IMR-90 (cell line): ENCODE measurements around the gene YBX2. TPM values are rescaled to one million over a fixed set of nuclear protein-coding genes. Genes with fewer than 3 reads are reported as not detected.

Experiments
- ATAC-seq: fragments of 200-7000 bp; cut with Tn5 transposase; 2 replicates; pipeline ENCODE4 v1.9.1; 2020; ENCODE audit warnings: low read depth, mild to moderate bottlenecking, moderate library complexity
- BruUV-seq: library from RNA; stranded (reverse); fragments of 400-500 nt; replicated peaks from 2 replicates; lab custom pipeline; 2021; lab: Mats Ljungman, UMichigan
- CTCF ChIA-PET: fragments of 300-600 bp; formaldehyde crosslinking; extraction: SDS; loops from one replicate; lab custom pipeline; 2021; ENCODE audit warnings: antibody characterized with exemption; lab: Yijun Ruan, JAX
- POLR2A ChIA-PET: fragments of 300-600 bp; sonication (Branson Sonifier 250); formaldehyde crosslinking; loops from one replicate; lab custom pipeline; 2022; ENCODE audit warnings: antibody characterized with exemption; ENCODE audit not compliant: unreplicated experiment; lab: Charles Lee
- DNase-seq: peaks from one replicate; pipeline ENCODE4 v3.0.0; 2013
- H2AFZ ChIP-seq: replicated peaks from 2 replicates; pipeline ENCODE3; 2013; ENCODE audit warnings: low read length, mild to moderate bottlenecking; ENCODE audit not compliant: poor library complexity
- H2AK5ac ChIP-seq: 2 replicates; pipeline ENCODE4 v1.6.1; 2013; ENCODE audit warnings: low read depth, low read length, inconsistent platforms
- H2AK9ac ChIP-seq: replicated peaks from 2 replicates; pipeline ENCODE3; 2013; ENCODE audit warnings: mild to moderate bottlenecking, low read depth, low read length, moderate library complexity; ENCODE audit not compliant: poor library complexity
- H2BK120ac ChIP-seq: 2 replicates; pipeline ENCODE4 v1.6.1; 2013; ENCODE audit warnings: low read depth, low read length, inconsistent platforms
- H2BK15ac ChIP-seq: 3 replicates; pipeline ENCODE4 v1.6.1; 2013; ENCODE audit warnings: low read depth, low read length, inconsistent platforms
- H2BK20ac ChIP-seq: 2 replicates; pipeline ENCODE4 v1.6.1; 2013; ENCODE audit warnings: low read depth, mild to moderate bottlenecking, inconsistent platforms, low read length, moderate library complexity
- H2BK5ac ChIP-seq: 2 replicates; pipeline ENCODE4 v1.6.1; 2013; ENCODE audit warnings: mild to moderate bottlenecking, low read depth, low read length, inconsistent platforms; ENCODE audit not compliant: poor library complexity, severe bottlenecking
- H3K14ac ChIP-seq: replicated peaks from 2 replicates; pipeline ENCODE4 v1.6.1; 2013; ENCODE audit warnings: low read depth, low read length, inconsistent platforms
- H3K18ac ChIP-seq: 2 replicates; pipeline ENCODE4 v1.6.1; 2013; ENCODE audit warnings: low read depth, low read length, control low read depth
- H3K23ac ChIP-seq: 2 replicates; pipeline ENCODE4 v1.6.1; 2013; ENCODE audit warnings: low read depth, low read length, inconsistent platforms
- H3K27ac ChIP-seq: 2 replicates; pipeline ENCODE4 v1.5.1; 2013; ENCODE audit warnings: mild to moderate bottlenecking, control low read depth, low read length; ENCODE audit not compliant: insufficient read depth
- H3K27me3 ChIP-seq: 2 replicates; pipeline ENCODE4 v1.6.1; 2013; ENCODE audit warnings: low read length; ENCODE audit not compliant: control insufficient read depth, insufficient read depth
- H3K36me3 ChIP-seq: 2 replicates; pipeline ENCODE4 v1.6.1; 2013; ENCODE audit warnings: low read length, mixed read lengths; ENCODE audit not compliant: control insufficient read depth, insufficient read depth
- H3K4ac ChIP-seq: 2 replicates; pipeline ENCODE4 v1.6.1; 2013; ENCODE audit warnings: low read depth, low read length, inconsistent platforms
- H3K4me1 ChIP-seq: 2 replicates; pipeline ENCODE4 v1.6.1; 2013; ENCODE audit warnings: low read length, mixed read lengths; ENCODE audit not compliant: control insufficient read depth, insufficient read depth
- H3K4me2 ChIP-seq: 2 replicates; pipeline ENCODE4 v1.6.1; 2013; ENCODE audit warnings: low read depth, mild to moderate bottlenecking, control low read depth, low read length, moderate library complexity
- H3K4me3 ChIP-seq: 2 replicates; pipeline ENCODE4 v1.5.1; 2013; ENCODE audit warnings: low read depth, mild to moderate bottlenecking, control low read depth, low read length, moderate library complexity; ENCODE audit not compliant: insufficient read depth
- H3K56ac ChIP-seq: 2 replicates; pipeline ENCODE4 v1.6.1; 2013; ENCODE audit warnings: low read length, inconsistent platforms; ENCODE audit not compliant: insufficient read depth; ENCODE audit errors: extremely low read depth
- H3K79me1 ChIP-seq, 2 experiments: 2 replicates each; pipeline ENCODE4 v1.6.1; 2013; ENCODE audit warnings: low read length in 2 of 2, inconsistent platforms in 1 of 2, low read depth in 1 of 2
- H3K9ac ChIP-seq: 2 replicates; pipeline ENCODE4 v1.6.1; 2013; ENCODE audit warnings: low read depth, low read length, control low read depth
- H3K9me1 ChIP-seq: 2 replicates; pipeline ENCODE4 v1.6.1; 2013; ENCODE audit warnings: low read length, inconsistent platforms; ENCODE audit not compliant: insufficient read depth
- H3K9me3 ChIP-seq: 2 replicates; pipeline ENCODE4 v1.6.1; 2013; ENCODE audit warnings: low read length; ENCODE audit not compliant: control insufficient read depth, insufficient read depth
- H4K20me1 ChIP-seq: 2 replicates; pipeline ENCODE4 v1.6.1; 2013; ENCODE audit warnings: low read length, inconsistent platforms; ENCODE audit not compliant: insufficient read depth
- H4K5ac ChIP-seq: 2 replicates; pipeline ENCODE4 v1.6.1; 2013; ENCODE audit warnings: mild to moderate bottlenecking, low read depth, low read length, control low read depth
- H4K8ac ChIP-seq, 2 experiments: 2 replicates each; pipeline ENCODE4 v1.6.1; 2013; ENCODE audit warnings: low read depth in 2 of 2, low read length in 2 of 2, control low read depth in 1 of 2, inconsistent platforms in 1 of 2
- H4K91ac ChIP-seq: 2 replicates; pipeline ENCODE4 v1.6.1; 2013; ENCODE audit warnings: low read depth, low read length, inconsistent platforms; ENCODE audit not compliant: insufficient read depth
- CTCF ChIP-seq: conservative IDR thresholded peaks from 2 replicates; pipeline ENCODE4 v1.5.1; 2012; ENCODE audit warnings: mild to moderate bottlenecking, low read depth, low read length, improper control_type of control experiment
- POLR2A ChIP-seq: IDR thresholded peaks from 2 replicates; pipeline ENCODE4 v1.6.1; 2012; ENCODE audit warnings: mild to moderate bottlenecking, low read depth, low read length
- WGBS, 2 experiments: methylation state at CpG; one replicate each; pipeline versions ENCODE4 v1.1.5 to v1.1.7; 2013; ENCODE audit warnings: missing lambda C conversion rate in 2 of 2; ENCODE audit not compliant: insufficient read length in 1 of 2; ENCODE audit errors: extremely low coverage in 2 of 2; 5-methylcytosine and 5-hydroxymethylcytosine counted together
- dilution Hi-C: fragments of 300-500 bp; cut with HindIII; formaldehyde crosslinking; loops from one replicate; pipeline ENCODE4 v1.14.3; 2018; ENCODE audit warnings: low sequenced_read_pairs; ENCODE audit not compliant: unreplicated experiment
- in situ Hi-C: fragments of 300-500 bp; cut with MboI; formaldehyde crosslinking; loops from 3 replicates; pipeline ENCODE4 v1.14.3; 2019; ENCODE audit warnings: low sequenced_read_pairs, inconsistent platforms, mixed read lengths
- intact Hi-C: fragments of 100-400 bp; cut with micrococcal nuclease; formaldehyde crosslinking; loops from 2 replicates; pipeline ENCODE4 v1.10.0; 2022
- polyA plus RNA-seq, 3 experiments: library from polyadenylated mRNA; depleted of rRNA; stranded (reverse); fragments of >200 nt; gene quantifications; 2 replicates each; pipeline ENCODE4 v1.2.3, GENCODE V29; 2012; ENCODE audit warnings: low replicate concordance in 1 of 3
- total RNA-seq: library from RNA; depleted of rRNA; stranded (reverse); fragments of >200 nt; gene quantifications from 2 replicates; pipeline ENCODE4 v1.2.3, GENCODE V29; 2012
- TF ChIP-seq, protein P1 (sequence below): fragments of 150-350 bp; IDR thresholded peaks from 2 replicates; pipeline ENCODE4 v1.6.1; 2017; ENCODE audit warnings: mild to moderate bottlenecking, antibody characterized with exemption, low read length, low read depth

Gene YBX2
- total and polyA plus RNA-seq, 2 of the 4 experiments (the other 2 are of a cell fraction): 0.17 TPM; not detected in 1

GRCh38 chr17:7325031-7325528 is 30.6 kb upstream of the YBX2 start:
- peaks cover 10 to 29% of the 10 kb centered on the region in 2 experiments; a peak in 3 of 4 replicates for H3K79me1 ChIP-seq
- no CpG with 5 or more reads among the region's 19 CpGs for WGBS, 2 experiments
- no peak overlapping the region for H3K18ac ChIP-seq
- no peak overlapping the region for H2BK15ac ChIP-seq
- DNase-seq: no peak
- POLR2A ChIA-PET: no interaction called here
- H4K8ac ChIP-seq: no peak overlapping the region
- no peak overlapping the region for H2BK120ac ChIP-seq
- H3K36me3 ChIP-seq: peaks cover 56% of the 10 kb centered on the region
- no peak for ATAC-seq
- dilution Hi-C loops: no loop called here
- H4K20me1 ChIP-seq: peaks cover 7% of the 10 kb centered on the region
- peak overlapping the region; percentile 15 for H2AFZ ChIP-seq
- no peak overlapping the region for H3K9ac ChIP-seq
- H3K4me2 ChIP-seq: no peak overlapping the region
- H3K9me3 ChIP-seq: no peaks in the 10 kb centered on the region
- BruUV-seq: no TSS peak
- H3K9me1 ChIP-seq: peaks cover 6% of the 10 kb centered on the region; the same call in 1 of the 2 replicates
- H3K23ac ChIP-seq: no peak overlapping the region
- H3K27me3 ChIP-seq: no peaks in the 10 kb centered on the region
- H2BK5ac ChIP-seq: no peak overlapping the region
- H4K91ac ChIP-seq: no peak overlapping the region
- H4K5ac ChIP-seq: no peak overlapping the region
- no peak overlapping the region for H2AK5ac ChIP-seq
- no peak overlapping the region for H3K4me3 ChIP-seq
- H3K4ac ChIP-seq: no peak overlapping the region
- no peak overlapping the region for H3K27ac ChIP-seq
- 0 out of 2 replicates have a peak, but pooled peaks cover 2% of the 10 kb centered on the region for H3K4me1 ChIP-seq
- H3K14ac ChIP-seq: no peak overlapping the region
- no peak overlapping the region for H3K56ac ChIP-seq
- TF ChIP-seq, protein P1, sequence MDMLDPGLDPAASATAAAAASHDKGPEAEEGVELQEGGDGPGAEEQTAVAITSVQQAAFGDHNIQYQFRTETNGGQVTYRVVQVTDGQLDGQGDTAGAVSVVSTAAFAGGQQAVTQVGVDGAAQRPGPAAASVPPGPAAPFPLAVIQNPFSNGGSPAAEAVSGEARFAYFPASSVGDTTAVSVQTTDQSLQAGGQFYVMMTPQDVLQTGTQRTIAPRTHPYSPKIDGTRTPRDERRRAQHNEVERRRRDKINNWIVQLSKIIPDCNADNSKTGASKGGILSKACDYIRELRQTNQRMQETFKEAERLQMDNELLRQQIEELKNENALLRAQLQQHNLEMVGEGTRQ: no peak
- TF ChIP-seq POLR2A (no peak), CTCF (no peak)
- CTCF ChIA-PET: no interaction called here
- in situ Hi-C loops: no loop called here
- no peak overlapping the region for H2BK20ac ChIP-seq
- intact Hi-C loops: loop anchor here (10.0 kb wide), 1 partner anchor 240 kb away; the partner anchor contains the start of gene SENP3
- no peak overlapping the region for H2AK9ac ChIP-seq
